Activated CD4-positive, alpha-beta memory T cell treated with anti-CD3 and anti-CD28 coated beads for 36 hours (primary cell): ENCODE measurements around the gene RMDN3. TPM values are rescaled to one million over a fixed set of nuclear protein-coding genes. Genes with fewer than 3 reads are reported as not detected.

ENCODE experiments used
- CTCF ChIA-PET: fragments of 350-600 bp; sonication (Branson Sonifier 250); formaldehyde crosslinking; loops from one replicate; lab custom pipeline; 2021; ENCODE audit warnings: antibody characterized with exemption, inconsistent platforms; lab: Charles Lee
- POLR2A ChIA-PET: fragments of 350-600 bp; sonication (Branson Sonifier 250); formaldehyde crosslinking; loops from one replicate; lab custom pipeline; 2021; ENCODE audit warnings: antibody characterized with exemption; lab: Charles Lee
- DNase-seq: peaks from one replicate; pipeline ENCODE4 v3.0.0-alpha.2; 2020
- H3K27ac Mint-ChIP-seq: one replicate; pipeline ENCODE4 v1.8.0; 2021; ENCODE audit warnings: mixed read lengths
- H3K27me3 Mint-ChIP-seq: one replicate; pipeline ENCODE4 v1.8.0; 2021; ENCODE audit warnings: mixed read lengths
- H3K36me3 Mint-ChIP-seq: one replicate; pipeline ENCODE4 v1.8.0; 2021; ENCODE audit warnings: mixed read lengths
- H3K4me1 Mint-ChIP-seq: one replicate; pipeline ENCODE4 v1.8.0; 2021; ENCODE audit warnings: low read depth, mixed read lengths
- H3K4me3 Mint-ChIP-seq: one replicate; pipeline ENCODE4 v1.8.0; 2021; ENCODE audit warnings: mild to moderate bottlenecking, mixed read lengths
- H3K9me3 Mint-ChIP-seq: one replicate; pipeline ENCODE4 v1.8.0; 2021; ENCODE audit warnings: mixed read lengths
- intact Hi-C: fragments of 100-400 bp; cut with micrococcal nuclease; formaldehyde crosslinking; loops from one replicate; pipeline ENCODE4 v1.15.1; 2023
- total RNA-seq, 2 experiments: library from RNA; stranded (reverse); gene quantifications; one replicate each; pipeline ENCODE4 v1.2.3, GENCODE V29; 2021

The RMDN3 gene
- 10 to 100 TPM; 22.6 to 22.7 TPM for total RNA-seq

- peak within 1 kb of the TSS; percentile 90 for H3K4me3 Mint-ChIP-seq
- peaks cover 28% of the 10 kb centered on the region for H3K4me1 Mint-ChIP-seq
- peak; percentile 96 for DNase-seq
- peak within 1 kb of the TSS; percentile 94 for H3K27ac Mint-ChIP-seq
- H3K9me3 Mint-ChIP-seq: no peaks in the 10 kb centered on the region
- no peaks in the 10 kb centered on the region for H3K27me3 Mint-ChIP-seq
- POLR2A ChIA-PET: interaction anchor here (1.0 to 1.8 kb wide), 2 partner anchors 9 to 11 kb away, joined by 4 to 7 read pairs; partner anchors contain the start of gene GCHFR
- CTCF ChIA-PET: interaction anchor here (1.4 kb wide), 1 partner anchor 59 kb away, joined by 3 read pairs; no protein-coding TSS in a partner anchor
- intact Hi-C loops: loop anchor here (1.0 to 2.0 kb wide), 5 partner anchors 9 to 160 kb away; partner anchors contain the start of genes DNAJC17, GCHFR, KNL1 and ZFYVE19
- H3K36me3 Mint-ChIP-seq: peaks cover 14% of the 10 kb centered on the region
These were observed at the start of gene RMDN3 for GRCh38 chr15:40754883-40755811. TSS of gene RMDN3 (minus strand) at chr15:40755254. CDS start at chr15:40754783, 471 bp downstream.

GRCh38 chr15:40803688-40804087, 48.6 kb upstream of the RMDN3 start:
- intact Hi-C loops: no loop called here
- H3K4me3 Mint-ChIP-seq: no peak overlapping the region
- H3K9me3 Mint-ChIP-seq: no peaks in the 10 kb centered on the region
- H3K27me3 Mint-ChIP-seq: no peaks in the 10 kb centered on the region
- POLR2A ChIA-PET: interaction anchor here (1.0 to 1.3 kb wide), 2 partner anchors 34 to 109 kb away, joined by 3 to 4 read pairs; partner anchors contain the start of gene C15orf62
- peaks cover 25% of the 10 kb centered on the region for H3K4me1 Mint-ChIP-seq
- peaks cover 14% of the 10 kb centered on the region for H3K36me3 Mint-ChIP-seq
- H3K27ac Mint-ChIP-seq: no peak overlapping the region
- CTCF ChIA-PET: interaction anchor here (0.6 to 1.2 kb wide), 2 partner anchors 13 to 55 kb away, joined by 3 to 5 read pairs; no protein-coding TSS in a partner anchor
- DNase-seq: no peak

- H3K9me3 Mint-ChIP-seq: no peaks in the 10 kb centered on the region
- DNase-seq: no peak
- no peaks in the 10 kb centered on the region for H3K27me3 Mint-ChIP-seq
- no peak overlapping the region for H3K27ac Mint-ChIP-seq
- ChIA-PET POLR2A (interaction anchor here (1.3 kb wide), 1 partner anchor 109 kb away, joined by 4 read pairs; no protein-coding TSS in a partner anchor), CTCF (interaction anchor here (0.6 to 2.1 kb wide), 3 partner anchors 12 to 56 kb away, joined by 3 to 10 read pairs (median 5); no protein-coding TSS in a partner anchor)
- intact Hi-C loops: no loop called here
- H3K36me3 Mint-ChIP-seq: peaks cover 14% of the 10 kb centered on the region
- peaks cover 25% of the 10 kb centered on the region for H3K4me1 Mint-ChIP-seq
- no peak overlapping the region for H3K4me3 Mint-ChIP-seq
These were observed 48.0 kb upstream of the RMDN3 start for GRCh38 chr15:40803076-40803475.

- intact Hi-C loops: no loop called here
- Mint-ChIP-seq H3K27ac (no peak overlapping the region), H3K4me1 (peaks cover 22% of the 10 kb centered on the region), H3K36me3 (peaks cover 12% of the 10 kb centered on the region), H3K9me3 (no peaks in the 10 kb centered on the region), H3K4me3 (no peak overlapping the region), H3K27me3 (no peaks in the 10 kb centered on the region)
- ChIA-PET CTCF (interaction anchor here (0.9 to 3.2 kb wide), 2 partner anchors 60 to 95 kb away, joined by 4 to 9 read pairs; partner anchors contain the start of gene VPS18), POLR2A (no interaction called here)
- DNase-seq: no peak
These were observed 44.5 kb upstream of the RMDN3 start for GRCh38 chr15:40799523-40799922.

- H3K27me3 Mint-ChIP-seq: no peaks in the 10 kb centered on the region
- no peaks in the 10 kb centered on the region for H3K9me3 Mint-ChIP-seq
- CTCF ChIA-PET: interaction anchor here (1.0 kb wide), 2 partner anchors 14 to 63 kb away, joined by 3 to 5 read pairs; no protein-coding TSS in a partner anchor
- no peak overlapping the region for H3K4me3 Mint-ChIP-seq
- no peak overlapping the region for H3K27ac Mint-ChIP-seq
- POLR2A ChIA-PET: interaction anchor here (0.8 kb wide), 1 partner anchor 9 kb away, joined by 3 read pairs; no protein-coding TSS in a partner anchor
- peaks cover 9% of the 10 kb centered on the region for H3K36me3 Mint-ChIP-seq
- DNase-seq: no peak
- intact Hi-C loops: no loop called here
- H3K4me1 Mint-ChIP-seq: peaks cover 34% of the 10 kb centered on the region
These were observed 41.5 kb upstream of the RMDN3 start for GRCh38 chr15:40796512-40796911.

- ChIA-PET POLR2A (no interaction called here), CTCF (interaction anchor here (1.0 kb wide), 2 partner anchors 14 to 63 kb away, joined by 3 to 5 read pairs; no protein-coding TSS in a partner anchor)
These were observed 41.0 kb upstream of the RMDN3 start for GRCh38 chr15:40796041-40796440.

GRCh38 chr15:40793216-40793989, 38.3 kb upstream of the RMDN3 start:
- Mint-ChIP-seq H3K9me3 (no peaks in the 10 kb centered on the region), H3K4me3 (no peak overlapping the region), H3K36me3 (peaks cover 5% of the 10 kb centered on the region), H3K27ac (no peak overlapping the region), H3K27me3 (no peaks in the 10 kb centered on the region), H3K4me1 (peaks cover 30% of the 10 kb centered on the region)
- POLR2A ChIA-PET: interaction anchor here (0.6 to 1.0 kb wide), 2 partner anchors 14 to 50 kb away, joined by 3 to 4 read pairs; partner anchors contain the start of genes DNAJC17 and ZFYVE19
- peak; percentile 79 for DNase-seq
- CTCF ChIA-PET: interaction anchor here (0.6 to 1.5 kb wide), 2 partner anchors 29 to 125 kb away, joined by 3 read pairs; partner anchors contain the start of gene GCHFR
- intact Hi-C loops: loop anchor here (2.0 kb wide), 1 partner anchor 13 kb away; the partner anchor contains the start of genes DNAJC17 and ZFYVE19

More at GRCh38 chr15:40796041-40796440, 41.0 kb upstream of the RMDN3 start:
- H3K4me1 Mint-ChIP-seq: peaks cover 32% of the 10 kb centered on the region
- no peak for DNase-seq
- H3K4me3 Mint-ChIP-seq: no peak overlapping the region
- intact Hi-C loops: no loop called here
- H3K27ac Mint-ChIP-seq: no peak overlapping the region
- H3K36me3 Mint-ChIP-seq: peaks cover 7% of the 10 kb centered on the region
- no peaks in the 10 kb centered on the region for H3K9me3 Mint-ChIP-seq
- H3K27me3 Mint-ChIP-seq: no peaks in the 10 kb centered on the region

- no peak for DNase-seq
- ChIA-PET CTCF (interaction anchor here (1.1 to 1.5 kb wide), 2 partner anchors 15 to 67 kb away, joined by 3 to 8 read pairs; partner anchors contain the start of genes DNAJC17 and ZFYVE19), POLR2A (interaction anchor here (1.0 kb wide), 1 partner anchor 15 kb away, joined by 3 read pairs; the partner anchor contains the start of genes DNAJC17 and ZFYVE19)
- Mint-ChIP-seq H3K27ac (no peak overlapping the region), H3K4me1 (peaks cover 31% of the 10 kb centered on the region), H3K36me3 (peaks cover 2% of the 10 kb centered on the region), H3K4me3 (no peak overlapping the region), H3K27me3 (no peaks in the 10 kb centered on the region), H3K9me3 (no peaks in the 10 kb centered on the region)
- intact Hi-C loops: loop anchor here (2.0 kb wide), 1 partner anchor 14 kb away; the partner anchor contains the start of genes DNAJC17 and ZFYVE19
These were observed 37.3 kb upstream of the RMDN3 start for GRCh38 chr15:40792394-40792793.

GRCh38 chr15:40790718-40791117, 35.7 kb upstream of the RMDN3 start:
- DNase-seq: no peak
- CTCF ChIA-PET: interaction anchor here (1.3 to 1.7 kb wide), 2 partner anchors 8 to 13 kb away, joined by 4 to 5 read pairs; no protein-coding TSS in a partner anchor
- H3K36me3 Mint-ChIP-seq: peaks cover 2% of the 10 kb centered on the region
- no peak overlapping the region for H3K27ac Mint-ChIP-seq
- POLR2A ChIA-PET: no interaction called here
- intact Hi-C loops: no loop called here
- H3K9me3 Mint-ChIP-seq: no peaks in the 10 kb centered on the region
- H3K27me3 Mint-ChIP-seq: no peaks in the 10 kb centered on the region
- no peak overlapping the region for H3K4me3 Mint-ChIP-seq
- peaks cover 40% of the 10 kb centered on the region for H3K4me1 Mint-ChIP-seq

- intact Hi-C loops: no loop called here
- Mint-ChIP-seq H3K27ac (no peak overlapping the region), H3K9me3 (no peaks in the 10 kb centered on the region), H3K27me3 (no peaks in the 10 kb centered on the region), H3K4me1 (peaks cover 40% of the 10 kb centered on the region), H3K4me3 (no peak overlapping the region), H3K36me3 (peaks cover 2% of the 10 kb centered on the region)
- ChIA-PET POLR2A (no interaction called here), CTCF (interaction anchor here (1.3 to 1.7 kb wide), 2 partner anchors 7 to 14 kb away, joined by 4 to 5 read pairs; no protein-coding TSS in a partner anchor)
- DNase-seq: no peak
These were observed 34.9 kb upstream of the RMDN3 start for GRCh38 chr15:40789999-40790398.
